Stimulated activated CD8-positive, alpha-beta memory T cell treated with anti-CD3 and anti-CD28 coated beads, Interleukin-12 subunit alpha, Interleukin-12 subunit beta, amount 100 ng/mL, for 24 hours (primary cell): ENCODE results near the gene GOLT1A.
A peak's percentile ranks its signal among the peaks of the same experiment; 100 is the strongest.

Source experiments
- DNase-seq: peaks from one replicate; pipeline ENCODE4 v3.0.0-alpha.2; 2020; ENCODE audit errors: extremely low read depth

The GOLT1A gene

DNA sequence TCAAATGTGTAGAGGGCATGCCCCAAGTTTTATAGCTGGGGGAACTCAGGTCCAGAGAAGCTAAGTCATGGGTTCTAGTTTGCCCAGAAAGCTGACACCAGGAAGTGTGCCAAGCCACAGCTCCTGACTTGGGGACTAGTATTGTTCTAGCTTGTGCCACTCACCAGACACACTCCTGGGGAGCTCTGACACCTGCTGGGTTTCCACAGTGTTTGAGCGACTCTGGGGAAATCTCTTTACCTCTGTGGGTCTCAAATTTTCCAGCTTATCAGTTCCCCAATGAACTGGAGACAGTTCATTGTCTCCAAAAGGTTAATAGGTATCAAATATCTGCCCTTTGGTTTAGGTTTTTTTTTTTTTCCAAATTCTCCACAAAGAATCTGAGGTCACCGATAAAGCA lies 21.7 kb downstream of the GOLT1A start:
- no peak for DNase-seq

GRCh38 chr1:204191456-204191855 lies 22.3 kb downstream of the GOLT1A start:
- DNase-seq = no peak

DNA sequence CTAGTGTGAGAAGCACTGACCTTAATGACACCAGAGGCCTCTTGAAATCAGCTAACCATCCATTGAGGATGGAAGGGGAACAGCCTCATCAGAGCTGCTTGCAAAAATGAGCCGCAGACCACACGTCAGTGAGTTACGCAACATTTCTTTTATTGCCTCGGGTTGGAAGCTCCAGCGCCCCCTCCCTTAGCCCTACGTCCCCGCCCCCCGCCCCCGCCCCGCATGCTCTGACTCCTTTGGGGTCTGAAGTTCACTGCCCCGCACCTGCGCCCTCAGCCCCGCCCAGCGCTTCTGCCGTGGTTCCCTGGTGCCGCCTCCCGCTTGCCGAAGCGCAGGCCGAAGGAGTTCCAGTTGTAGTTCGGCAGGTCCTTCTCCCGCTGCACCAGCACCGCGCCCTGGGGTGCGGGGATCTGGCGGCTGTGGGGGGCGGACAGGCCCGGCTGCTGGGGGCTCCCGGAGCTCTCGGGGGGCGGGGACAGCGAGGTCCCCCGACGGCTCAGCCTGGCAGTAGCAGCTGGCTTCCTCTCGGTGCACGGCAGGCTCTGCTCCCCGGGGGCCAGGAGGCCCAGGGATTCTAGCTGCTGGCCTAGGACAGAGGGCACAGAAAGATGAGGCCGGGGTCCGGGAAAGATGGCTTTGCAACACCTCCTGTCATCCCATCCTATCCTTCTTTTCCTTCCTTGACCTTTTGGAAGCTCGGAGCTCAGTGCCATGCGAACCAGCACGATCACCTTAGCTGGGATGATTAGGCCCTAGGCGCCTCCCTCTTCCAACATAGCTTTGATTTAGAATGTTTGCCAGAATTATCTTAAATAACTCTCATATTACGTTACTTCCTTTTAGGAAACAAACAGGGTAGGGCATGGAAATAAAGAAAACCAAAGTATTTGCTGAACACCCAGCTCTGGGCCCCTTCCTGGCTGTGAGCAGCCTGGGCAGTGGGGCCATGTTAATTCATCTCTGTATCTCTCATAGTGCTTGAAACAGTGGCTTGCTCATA lies 23.3 kb downstream of the GOLT1A start:
- no peak for DNase-seq

DNA sequence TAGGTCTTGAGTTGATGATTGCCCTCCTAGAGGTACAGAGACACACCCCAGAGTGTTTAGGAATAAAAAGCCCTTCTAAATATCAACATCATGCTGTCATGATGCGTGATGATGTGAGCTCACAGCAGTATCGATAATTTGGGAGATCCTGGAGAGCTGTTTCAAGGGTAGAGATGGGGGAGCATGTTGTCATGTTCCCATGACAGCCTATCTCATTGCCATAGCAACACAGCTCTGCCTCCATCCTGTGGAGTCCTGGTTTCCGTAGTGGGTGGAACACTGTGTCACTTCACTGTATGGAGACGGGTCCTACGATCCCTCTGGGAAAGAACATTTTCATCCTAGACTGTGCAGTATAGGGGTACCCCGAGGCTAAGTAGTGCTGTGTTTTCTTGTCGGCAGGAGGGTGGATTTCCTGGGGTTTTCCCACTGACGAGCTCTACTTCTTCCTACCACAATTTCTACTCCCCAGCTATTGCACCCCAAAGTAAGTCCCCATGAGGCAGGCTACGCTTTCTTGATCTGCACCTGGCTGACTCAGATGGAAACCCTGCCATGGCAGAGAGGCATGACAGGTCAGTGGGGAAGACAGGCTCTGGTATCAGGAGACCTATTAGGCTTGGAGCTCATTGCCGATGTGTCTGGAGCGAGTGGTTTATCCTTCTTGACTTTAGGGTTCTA lies 24.7 kb downstream of the GOLT1A start:
- DNase-seq = no peak

DNA sequence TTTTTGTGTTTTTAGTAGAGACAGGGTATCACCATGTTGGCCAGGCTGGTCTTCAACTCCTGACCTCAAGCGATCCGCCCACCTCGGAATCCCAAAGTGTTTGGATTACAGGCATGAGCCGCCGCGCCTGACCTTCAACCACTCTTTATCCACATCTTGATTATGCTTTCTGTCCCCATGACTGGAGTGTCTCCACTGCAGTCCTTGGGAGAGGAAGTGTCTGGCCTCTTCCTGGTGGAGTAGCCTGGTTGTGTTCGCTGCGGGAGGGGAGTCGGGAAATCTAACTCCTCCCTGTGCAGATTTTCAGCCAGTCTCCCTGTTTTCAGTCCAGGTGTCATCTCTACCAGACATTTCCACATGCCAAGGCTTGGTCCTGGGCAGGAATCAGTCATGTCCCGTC lies 27.2 kb downstream of the GOLT1A start:
- DNase-seq = no peak

DNA sequence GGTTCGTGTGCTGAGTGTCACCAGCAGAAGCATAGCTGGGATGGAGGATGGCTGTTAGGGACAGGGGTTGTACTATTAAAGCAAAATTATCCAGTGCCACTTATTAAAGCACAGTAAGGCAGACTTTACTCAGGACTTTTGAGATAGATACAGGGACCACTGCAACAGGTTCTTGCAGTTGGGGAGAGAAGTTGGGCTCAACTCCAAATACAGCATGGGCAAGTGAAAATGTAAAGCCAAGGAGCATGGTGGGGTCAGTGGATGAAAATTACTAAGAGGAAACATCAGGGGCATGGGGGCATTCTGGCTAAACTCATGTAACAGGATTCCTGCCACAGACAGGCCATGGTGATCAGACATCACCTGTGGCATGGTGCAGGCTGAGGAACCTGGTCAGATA lies 32.7 kb downstream of the GOLT1A start:
- no peak for DNase-seq

DNA sequence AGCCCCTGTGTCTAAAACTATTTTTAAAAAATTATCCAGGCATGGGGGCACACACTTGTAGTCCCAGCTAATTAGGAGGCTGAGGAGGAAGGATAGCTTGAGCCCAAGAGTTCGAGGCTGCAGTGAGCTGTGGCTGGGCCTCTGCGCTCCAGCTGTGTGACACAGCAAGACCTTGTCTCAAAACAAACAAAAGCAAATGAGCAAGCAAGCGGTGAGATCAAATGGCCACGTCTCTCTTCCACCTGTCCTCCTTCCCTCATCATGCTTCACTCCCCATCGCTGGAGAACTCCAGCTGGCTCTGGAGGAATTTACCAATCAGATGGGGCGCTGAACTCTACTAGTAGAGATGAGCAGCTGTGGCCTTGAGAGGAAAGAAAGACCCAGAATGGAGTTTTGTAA lies 33.7 kb downstream of the GOLT1A start:
- DNase-seq = no peak

- no peak for DNase-seq
Observed at GRCh38 chr1:204178487-204179281, 35.1 kb downstream of the GOLT1A start.

- DNase-seq = no peak
Observed at GRCh38 chr1:204177133-204177532, 36.7 kb downstream of the GOLT1A start.

GRCh38 chr1:204176049-204176448 lies 37.7 kb downstream of the GOLT1A start:
- DNase-seq = no peak

DNA sequence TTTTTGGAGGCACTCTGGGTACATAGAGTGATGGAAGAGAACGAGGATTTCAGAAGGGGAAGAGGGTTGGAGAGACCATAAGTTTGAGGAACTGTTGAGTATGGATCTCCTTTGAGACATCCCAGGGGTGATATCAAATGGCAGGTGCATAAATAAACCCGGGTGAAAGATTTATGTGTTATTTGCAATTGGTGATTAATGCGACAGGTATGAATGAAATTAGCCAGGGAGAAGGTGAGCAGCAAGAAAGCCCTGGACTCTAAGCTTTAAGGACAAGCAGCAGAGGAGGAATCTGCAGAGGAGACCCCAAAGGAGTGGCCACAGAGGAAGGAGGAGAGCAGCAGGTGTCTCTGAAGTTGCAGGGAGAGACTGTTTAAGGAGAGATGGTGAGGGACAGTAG lies 38.8 kb downstream of the GOLT1A start:
- no peak for DNase-seq

DNA sequence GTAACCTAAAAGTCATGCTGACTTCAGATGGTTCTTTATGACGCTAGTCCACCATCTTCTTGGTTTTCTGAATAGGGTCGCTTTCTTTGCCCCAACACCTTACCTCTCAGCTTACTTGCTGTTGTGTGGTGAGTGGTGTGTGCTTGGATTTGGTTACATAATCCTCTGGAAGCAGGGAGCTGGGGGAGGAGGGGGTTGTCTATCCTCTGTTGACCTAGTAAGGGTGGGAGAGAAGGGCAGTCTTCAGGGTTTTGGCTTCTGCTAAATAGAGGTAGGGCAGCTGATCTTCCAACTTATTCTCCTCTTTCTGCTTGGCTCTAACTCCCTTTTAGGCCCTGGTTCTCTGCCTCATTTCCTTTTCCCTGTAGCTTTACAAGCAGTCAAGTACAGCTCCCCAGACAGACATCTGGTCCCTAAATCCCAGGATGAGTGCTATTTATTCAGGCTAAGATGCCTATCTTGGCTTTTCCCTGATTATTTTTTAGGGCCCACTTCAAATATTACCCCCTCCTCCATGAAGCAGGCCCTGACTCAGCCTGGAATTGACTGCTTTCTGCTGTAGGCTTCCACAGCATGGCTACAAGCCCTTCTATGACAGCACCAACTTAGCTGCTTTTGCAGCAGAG lies 41.3 kb downstream of the GOLT1A start:
- DNase-seq = no peak

- no peak for DNase-seq
Observed at GRCh38 chr1:204171751-204172178, 42.0 kb downstream of the GOLT1A start.

- no peak for DNase-seq
Observed at GRCh38 chr1:204170494-204171155, 43.2 kb downstream of the GOLT1A start.

- no peak for DNase-seq
Observed at GRCh38 chr1:204169858-204170257, 43.9 kb downstream of the GOLT1A start.

DNA sequence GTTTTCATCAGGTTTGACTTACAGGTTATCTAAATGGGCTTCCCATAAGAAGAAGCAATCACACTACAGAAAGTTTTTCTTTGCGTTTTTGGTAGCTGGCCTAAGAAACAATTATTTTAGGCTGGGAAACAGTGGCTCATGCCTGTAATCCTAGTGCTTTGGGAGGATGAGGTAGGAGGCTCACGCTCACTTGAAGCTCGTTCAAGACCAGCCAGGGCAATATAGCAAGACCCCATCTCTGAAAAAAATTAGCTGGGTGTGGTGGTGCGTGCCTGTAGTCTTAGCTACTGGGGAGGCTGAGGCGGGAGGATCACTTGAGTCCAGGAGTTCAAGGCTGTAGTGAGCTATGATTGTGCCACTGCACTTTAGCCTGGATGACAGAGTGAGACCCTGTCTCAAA lies 46.1 kb downstream of the GOLT1A start:
- no peak for DNase-seq

GRCh38 chr1:204166219-204166618 lies 47.6 kb downstream of the GOLT1A start, which contains the start of gene REN:
Gene REN, minus strand, starts transcription at chr1:204166337. Its CDS starts 44 bp downstream, at chr1:204166293.
- DNase-seq = no peak

- DNase-seq = peak; percentile 32
Observed at GRCh38 chr1:204162494-204163074, 51.2 kb downstream of the GOLT1A start.

DNA sequence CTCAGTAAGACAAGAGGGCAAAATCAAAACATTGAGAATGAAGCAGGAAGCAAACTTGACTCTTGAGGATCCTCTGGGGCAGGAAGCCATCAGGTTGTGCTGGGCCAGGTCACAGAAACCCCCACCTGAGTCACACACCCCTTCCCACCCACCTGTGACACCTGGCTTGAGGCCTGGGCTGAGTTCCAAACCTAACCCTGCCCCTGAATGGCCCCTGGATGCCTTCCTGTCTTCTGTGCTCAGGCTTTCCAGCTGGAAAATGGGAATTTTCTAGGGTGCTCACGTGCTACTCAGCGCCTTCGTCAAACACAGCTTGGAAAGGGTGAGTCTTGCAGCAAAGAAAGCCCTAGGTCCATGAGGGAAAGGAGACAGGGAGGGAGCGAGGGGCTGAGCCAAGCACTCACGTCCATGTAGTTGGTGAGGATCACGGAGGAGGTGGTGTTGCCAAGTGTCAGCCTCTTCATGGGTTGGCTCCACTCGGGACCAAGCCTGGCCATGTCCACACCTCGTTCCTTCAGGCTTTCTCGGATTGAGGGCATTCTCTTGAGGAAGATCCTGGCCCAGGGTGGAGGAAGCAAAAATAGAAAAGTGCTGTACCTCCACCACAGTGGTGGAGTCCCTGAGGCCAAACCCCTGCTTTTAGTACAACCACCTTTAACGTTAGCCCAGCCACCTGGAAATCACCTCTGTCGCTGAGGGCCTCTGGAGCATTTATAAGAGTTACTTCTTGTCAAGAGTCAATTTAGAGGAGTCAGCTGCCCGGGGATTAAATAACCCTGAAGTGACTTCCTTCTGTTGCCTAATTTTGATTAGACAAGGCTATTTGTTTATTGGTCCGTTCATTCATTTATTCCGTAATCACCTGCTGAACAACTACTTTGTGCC lies 51.9 kb downstream of the GOLT1A start:
- no peak for DNase-seq

- no peak for DNase-seq
Observed at GRCh38 chr1:204157962-204158361, 55.8 kb downstream of the GOLT1A start.
